ENCODE results near the gene CCDC18. TPM values are rescaled to one million over a fixed set of nuclear protein-coding genes. Genes with fewer than 3 reads are reported as not detected.

Gene CCDC18
- total and polyA plus RNA-seq, 2 experiments from 2014 or later = 16.3 to 47.9 TPM

DNA sequence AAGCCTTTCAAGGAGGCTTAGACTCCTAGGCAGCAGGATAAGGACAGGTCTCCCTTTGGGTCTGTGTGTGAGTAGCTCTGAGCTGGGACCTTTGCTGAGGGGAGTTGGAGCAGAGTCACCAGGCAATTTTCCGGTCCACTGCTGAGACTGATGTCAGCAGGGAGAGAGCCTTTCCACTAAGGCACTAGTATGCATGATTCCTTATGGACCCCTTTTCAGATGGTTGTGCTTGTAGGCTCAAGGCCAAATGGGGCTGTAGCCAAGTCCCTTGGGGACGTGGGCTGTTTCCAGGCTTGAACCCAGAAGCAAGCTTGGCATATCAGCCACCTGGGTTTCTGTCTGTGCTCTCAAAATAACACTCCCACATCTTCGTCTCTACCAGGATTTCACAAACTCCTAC, 73.0 kb downstream of the CCDC18 start (continued):
- TF ChIP-seq NANOG (IDR thresholded peaks at IDR 0.05; ENCODE audit: borderline replicate concordance) (no peak), JUNB (IDR thresholded peaks at IDR 0.05; ENCODE audit: unreplicated experiment) (no peak), CTCF (conservative IDR thresholded peaks at IDR 0.05; ENCODE audit: low read depth in 2 of 2) (no peak), ETS1 (IDR thresholded peaks at IDR 0.05) (no peak), EZH2 (IDR thresholded peaks at IDR 0.05; ENCODE audit: low read depth, unreplicated experiment) (no peak)
- TF ChIP-seq, protein P1, sequence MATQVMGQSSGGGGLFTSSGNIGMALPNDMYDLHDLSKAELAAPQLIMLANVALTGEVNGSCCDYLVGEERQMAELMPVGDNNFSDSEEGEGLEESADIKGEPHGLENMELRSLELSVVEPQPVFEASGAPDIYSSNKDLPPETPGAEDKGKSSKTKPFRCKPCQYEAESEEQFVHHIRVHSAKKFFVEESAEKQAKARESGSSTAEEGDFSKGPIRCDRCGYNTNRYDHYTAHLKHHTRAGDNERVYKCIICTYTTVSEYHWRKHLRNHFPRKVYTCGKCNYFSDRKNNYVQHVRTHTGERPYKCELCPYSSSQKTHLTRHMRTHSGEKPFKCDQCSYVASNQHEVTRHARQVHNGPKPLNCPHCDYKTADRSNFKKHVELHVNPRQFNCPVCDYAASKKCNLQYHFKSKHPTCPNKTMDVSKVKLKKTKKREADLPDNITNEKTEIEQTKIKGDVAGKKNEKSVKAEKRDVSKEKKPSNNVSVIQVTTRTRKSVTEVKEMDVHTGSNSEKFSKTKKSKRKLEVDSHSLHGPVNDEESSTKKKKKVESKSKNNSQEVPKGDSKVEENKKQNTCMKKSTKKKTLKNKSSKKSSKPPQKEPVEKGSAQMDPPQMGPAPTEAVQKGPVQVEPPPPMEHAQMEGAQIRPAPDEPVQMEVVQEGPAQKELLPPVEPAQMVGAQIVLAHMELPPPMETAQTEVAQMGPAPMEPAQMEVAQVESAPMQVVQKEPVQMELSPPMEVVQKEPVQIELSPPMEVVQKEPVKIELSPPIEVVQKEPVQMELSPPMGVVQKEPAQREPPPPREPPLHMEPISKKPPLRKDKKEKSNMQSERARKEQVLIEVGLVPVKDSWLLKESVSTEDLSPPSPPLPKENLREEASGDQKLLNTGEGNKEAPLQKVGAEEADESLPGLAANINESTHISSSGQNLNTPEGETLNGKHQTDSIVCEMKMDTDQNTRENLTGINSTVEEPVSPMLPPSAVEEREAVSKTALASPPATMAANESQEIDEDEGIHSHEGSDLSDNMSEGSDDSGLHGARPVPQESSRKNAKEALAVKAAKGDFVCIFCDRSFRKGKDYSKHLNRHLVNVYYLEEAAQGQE (IDR thresholded peaks at IDR 0.05; ENCODE audit: unreplicated experiment) = no peak

- Mint-ChIP-seq H3K4me3 (no peak overlapping the region), H3K27me3 (ENCODE audit: insufficient read depth, low read depth, poor library complexity) (no peaks in the 10 kb centered on the region), H3K27ac (no peak overlapping the region), H3K36me3 (ENCODE audit: low read depth) (peaks cover 19% of the 10 kb centered on the region), H3K4me1 (peaks cover 9% of the 10 kb centered on the region; the same call in 2 of the 3 replicates), H3K9me3 (peaks cover 3% of the 10 kb centered on the region; the same call in 1 of the 3 replicates)
- peaks cover 4% of the 10 kb centered on the region; the same call in 1 of the 2 replicates for H3K9me2 ChIP-seq (ENCODE audit: insufficient read depth)
- H3F3A ChIP-seq (replicated peaks; ENCODE audit: low read depth) = no peaks in the 10 kb centered on the region
- H3K4me3 ChIP-seq = no peak overlapping the region
- H3K27ac ChIP-seq (ENCODE audit: low read depth) = no peak overlapping the region
- peaks cover under 1% of the 10 kb centered on the region; the same call in 1 of the 2 replicates for H3K36me3 ChIP-seq (ENCODE audit: insufficient read depth)
- DNase-seq (ENCODE audit: low spot score) = no peak
- no peaks in the 10 kb centered on the region for H3K4me1 ChIP-seq (ENCODE audit: insufficient read depth)
- no peaks in the 10 kb centered on the region for H3K27me3 ChIP-seq (ENCODE audit: insufficient read depth)
- no peak overlapping the region for H3K4me2 ChIP-seq
- H3K79me2 ChIP-seq (replicated peaks; ENCODE audit: insufficient read depth) = no peaks in the 10 kb centered on the region
- no peak for ATAC-seq
- no peaks in the 10 kb centered on the region for H4K20me1 ChIP-seq (replicated peaks; ENCODE audit: insufficient read depth)
- no peak overlapping the region for H2AFZ ChIP-seq
- no peak for TF ChIP-seq CTCF (conservative IDR thresholded peaks at IDR 0.05; ENCODE audit: low read depth in 2 of 2)
- TF ChIP-seq ZNF331 (CRISPR knock-in tag; IDR thresholded peaks at IDR 0.05; ENCODE audit: low read depth) = no peak
- TF ChIP-seq, protein P1 (IDR thresholded peaks at IDR 0.05; ENCODE audit: unreplicated experiment) = no peak
- no peak for TF ChIP-seq EZH2 (IDR thresholded peaks at IDR 0.05; ENCODE audit: low read depth, unreplicated experiment)
- no peak for TF ChIP-seq EZH2phosphoT487 (IDR thresholded peaks at IDR 0.05; ENCODE audit: unreplicated experiment)
- TF ChIP-seq STAT1 (IDR thresholded peaks at IDR 0.05; ENCODE audit: unreplicated experiment) = no peak
- TF ChIP-seq NANOG (IDR thresholded peaks at IDR 0.05; ENCODE audit: borderline replicate concordance) = no peak
- TF ChIP-seq ZNF114 (CRISPR knock-in tag; IDR thresholded peaks at IDR 0.05) = no peak
- no peak for TF ChIP-seq CREB1 (CRISPR knock-in tag; IDR thresholded peaks at IDR 0.05; ENCODE audit: low read depth)
Measured at GRCh38 chr1:93255222-93256079, 74.9 kb downstream of the CCDC18 start.
